ENCODE measurements around the gene TSR3.

The TSR3 gene

GRCh38 chr16:1381612-1382406 lies 30.1 kb upstream of the TSR3 start:
- no peak for ATAC-seq (ENCODE audit: low read depth)
- Histone ChIP-seq H3K4me1 (ENCODE audit: insufficient read depth, poor library complexity, severe bottlenecking) (no peaks in the 10 kb centered on the region), H3K27ac (ENCODE audit: poor library complexity, severe bottlenecking) (no peak overlapping the region), H3K27me3 (ENCODE audit: insufficient read depth, poor library complexity, severe bottlenecking) (no peaks in the 10 kb centered on the region), H3K9me3 (ENCODE audit: severe bottlenecking) (no peaks in the 10 kb centered on the region), H3K36me3 (ENCODE audit: low read depth) (no peaks in the 10 kb centered on the region), H3K4me3 (ENCODE audit: severe bottlenecking) (no peak overlapping the region)
- no peak for TF ChIP-seq CTCF (IDR thresholded peaks at IDR 0.05; ENCODE audit: poor library complexity, severe bottlenecking)
- no peak for DNase-seq (ENCODE audit: low spot score)

- DNase-seq (ENCODE audit: low spot score): no peak
- Histone ChIP-seq H3K27ac (ENCODE audit: poor library complexity, severe bottlenecking) (no peak overlapping the region), H3K4me1 (ENCODE audit: insufficient read depth, poor library complexity, severe bottlenecking) (no peaks in the 10 kb centered on the region), H3K27me3 (ENCODE audit: insufficient read depth, poor library complexity, severe bottlenecking) (no peaks in the 10 kb centered on the region), H3K36me3 (ENCODE audit: low read depth) (no peaks in the 10 kb centered on the region), H3K9me3 (ENCODE audit: severe bottlenecking) (no peaks in the 10 kb centered on the region), H3K4me3 (ENCODE audit: severe bottlenecking) (no peak overlapping the region)
- TF ChIP-seq CTCF (IDR thresholded peaks at IDR 0.05; ENCODE audit: poor library complexity, severe bottlenecking): no peak
- no peak for ATAC-seq (ENCODE audit: low read depth)
Observed at GRCh38 chr16:1380195-1380594, 28.5 kb upstream of the TSR3 start.

GRCh38 chr16:1379304-1380076 lies 27.8 kb upstream of the TSR3 start:
- DNase-seq (ENCODE audit: low spot score): peak; percentile 63
- peak; percentile 50 for ATAC-seq (ENCODE audit: low read depth)

GRCh38 chr16:1378804-1379303 lies 27.2 kb upstream of the TSR3 start:
- TF ChIP-seq CTCF (IDR thresholded peaks at IDR 0.05; ENCODE audit: poor library complexity, severe bottlenecking): no peak
- no peaks in the 10 kb centered on the region for H3K36me3 ChIP-seq (ENCODE audit: low read depth)
- H3K27ac ChIP-seq (ENCODE audit: poor library complexity, severe bottlenecking): peak overlapping the region; percentile 59
- no peaks in the 10 kb centered on the region for H3K9me3 ChIP-seq (ENCODE audit: severe bottlenecking)
- DNase-seq (ENCODE audit: low spot score) (peak; percentile 83), ATAC-seq (ENCODE audit: low read depth) (peak; percentile 76)
- no peaks in the 10 kb centered on the region for H3K27me3 ChIP-seq (ENCODE audit: insufficient read depth, poor library complexity, severe bottlenecking)
- peak overlapping the region; percentile 41 for H3K4me3 ChIP-seq (ENCODE audit: severe bottlenecking)
- no peaks in the 10 kb centered on the region for H3K4me1 ChIP-seq (ENCODE audit: insufficient read depth, poor library complexity, severe bottlenecking)

More at GRCh38 chr16:1379304-1380076, 27.8 kb upstream of the TSR3 start:
- Histone ChIP-seq H3K9me3 (ENCODE audit: severe bottlenecking) (no peaks in the 10 kb centered on the region), H3K36me3 (ENCODE audit: low read depth) (no peaks in the 10 kb centered on the region), H3K4me1 (ENCODE audit: insufficient read depth, poor library complexity, severe bottlenecking) (no peaks in the 10 kb centered on the region), H3K27ac (ENCODE audit: poor library complexity, severe bottlenecking) (peak overlapping the region; percentile 59), H3K4me3 (ENCODE audit: severe bottlenecking) (peak overlapping the region; percentile 41), H3K27me3 (ENCODE audit: insufficient read depth, poor library complexity, severe bottlenecking) (no peaks in the 10 kb centered on the region)
- TF ChIP-seq CTCF (IDR thresholded peaks at IDR 0.05; ENCODE audit: poor library complexity, severe bottlenecking): no peak

Measured in RWPE2 (cell line).